H1 (cell line): ENCODE results near the gene TNFRSF13B. TPM values are rescaled to one million over a fixed set of nuclear protein-coding genes. Genes with fewer than 3 reads are reported as not detected.
"Not testable (repeated sequence)": the region's sequence is repeated elsewhere in the genome, so short reads cannot be mapped to it uniquely, and the experiment has no call there.

Experiments
- CTCF ChIA-PET: fragments of 300-600 bp; sonication (Branson Sonifier 250); formaldehyde crosslinking; loops from one replicate; lab custom pipeline; 2021; ENCODE audit not compliant: partially characterized antibody; lab: Charles Lee
- POLR2A ChIA-PET: fragments of 300-600 bp; sonication (Branson Sonifier 250); formaldehyde crosslinking; loops from one replicate; lab custom pipeline; 2021; ENCODE audit warnings: inconsistent platforms; ENCODE audit not compliant: partially characterized antibody; lab: Charles Lee
- DNase-seq, 2 experiments: peaks; one replicate each; pipeline versions ENCODE4 v3.0.0 to v3.0.0-alpha.2; 2010 to 2022; ENCODE audit warnings: low spot score in 2 of 2, low read depth in 1 of 2, mixed read lengths in 1 of 2
- FAIRE-seq: peaks from 2 replicates; lab custom pipeline; 2011; peaks lifted over from hg19 to GRCh38; lab: Jason Lieb, UNC
- H2AFZ ChIP-seq: 2 replicates; pipeline ENCODE4 v1.8.1; 2012; ENCODE audit warnings: low read length, inconsistent platforms
- H2AK5ac ChIP-seq: 2 replicates; pipeline ENCODE4 v1.6.1; 2013; ENCODE audit warnings: low read depth, low read length
- H2BK120ac ChIP-seq: replicated peaks from 2 replicates; pipeline ENCODE3; 2013; ENCODE audit warnings: low read depth, low read length, inconsistent platforms
- H2BK12ac ChIP-seq: 2 replicates; pipeline ENCODE4 v1.6.1; 2013; ENCODE audit warnings: low read depth, low read length
- H2BK15ac ChIP-seq: 2 replicates; pipeline ENCODE4 v1.6.1; 2013; ENCODE audit warnings: low read length
- H2BK20ac ChIP-seq: 2 replicates; pipeline ENCODE4 v1.6.1; 2013; ENCODE audit warnings: low read length
- H2BK5ac ChIP-seq: 2 replicates; pipeline ENCODE4 v1.6.1; 2013; ENCODE audit warnings: low read depth, low read length
- H3K14ac ChIP-seq: 2 replicates; pipeline ENCODE4 v1.6.1; 2013; ENCODE audit warnings: inconsistent platforms; ENCODE audit not compliant: insufficient read length
- H3K18ac ChIP-seq: 2 replicates; pipeline ENCODE4 v1.6.1; 2013; ENCODE audit warnings: low read length; ENCODE audit errors: extremely low read depth
- H3K23ac ChIP-seq: 2 replicates; pipeline ENCODE4 v1.6.1; 2013; ENCODE audit warnings: inconsistent platforms; ENCODE audit not compliant: insufficient read length
- H3K23me2 ChIP-seq: 2 replicates; pipeline ENCODE4 v1.6.1; 2013; ENCODE audit warnings: low read depth, low read length
- H3K27ac ChIP-seq: 2 replicates; pipeline ENCODE4 v1.6.1; 2011; ENCODE audit warnings: low read depth, low read length, inconsistent platforms
- H3K27me3 ChIP-seq, 4 experiments: replicated peaks in 1 of 4; 1 replicate in 1 of 4; 2 replicates in 3 of 4; pipeline versions ENCODE4 v1.6.1 to v1.8.1; 2011 to 2013; ENCODE audit warnings: low read length in 3 of 4, mild to moderate bottlenecking in 3 of 4, inconsistent platforms in 2 of 4, mixed read lengths in 2 of 4, moderate library complexity in 1 of 4; ENCODE audit not compliant: control insufficient read depth in 3 of 4, insufficient read depth in 3 of 4; ENCODE audit errors: extremely low read depth in 1 of 4
- H3K36me3 ChIP-seq, 4 experiments: 2 replicates each; pipeline versions ENCODE4 v1.6.1 to v1.8.1; 2011 to 2013; ENCODE audit warnings: mild to moderate bottlenecking in 4 of 4, low read length in 3 of 4, moderate library complexity in 2 of 4, control low read depth in 1 of 4, inconsistent platforms in 1 of 4; ENCODE audit not compliant: insufficient read depth in 4 of 4, control insufficient read depth in 2 of 4
- H3K4ac ChIP-seq: replicated peaks from 2 replicates; pipeline ENCODE3; 2013; ENCODE audit warnings: low read length, low read depth, mixed read lengths, inconsistent platforms; ENCODE audit not compliant: insufficient read length
- H3K4me1 ChIP-seq, 4 experiments: replicated peaks in 1 of 4; 1 replicate in 1 of 4; 2 replicates in 3 of 4; pipeline versions ENCODE4 v1.6.1 to v1.8.1; 2011 to 2013; ENCODE audit warnings: low read length in 3 of 4, inconsistent platforms in 2 of 4, mixed read lengths in 1 of 4; ENCODE audit not compliant: insufficient read depth in 4 of 4, control insufficient read depth in 3 of 4
- H3K4me2 ChIP-seq, 2 experiments: 2 replicates each; pipeline versions ENCODE4 v1.6.1 to v1.8.1; 2011 to 2013; ENCODE audit warnings: low read depth in 2 of 2, low read length in 2 of 2, control low read depth in 1 of 2, inconsistent platforms in 1 of 2, mild to moderate bottlenecking in 1 of 2; ENCODE audit not compliant: insufficient read depth in 1 of 2
- H3K4me3 ChIP-seq, 4 experiments: fragments of 200-600, 300-600 bp in 1 of 4; sonication (generic), shearing (Covaris generic), sonication (Bioruptor Twin) in 1 of 4; 2 replicates each; pipeline versions ENCODE4 v1.5.1 to v1.8.1; 2011 to 2016; ENCODE audit warnings: low read length in 4 of 4, low read depth in 3 of 4, control low read depth in 2 of 4, inconsistent platforms in 2 of 4, mild to moderate bottlenecking in 2 of 4, mixed read lengths in 1 of 4, moderate library complexity in 1 of 4; ENCODE audit not compliant: insufficient read depth in 2 of 4; ENCODE audit errors: extremely low read depth in 1 of 4
- H3K56ac ChIP-seq: replicated peaks from 2 replicates; pipeline ENCODE3; 2013; ENCODE audit warnings: low read depth, mild to moderate bottlenecking, mixed read lengths, low read length, inconsistent platforms; ENCODE audit not compliant: insufficient read length
- H3K79me1 ChIP-seq: 2 replicates; pipeline ENCODE4 v1.6.1; 2013; ENCODE audit warnings: low read depth, low read length, control low read depth
- H3K79me2 ChIP-seq, 2 experiments: 2 replicates each; pipeline versions ENCODE4 v1.6.1 to v1.8.1; 2012 to 2013; ENCODE audit warnings: low read length in 2 of 2, mild to moderate bottlenecking in 2 of 2, inconsistent platforms in 1 of 2; ENCODE audit not compliant: insufficient read depth in 2 of 2, control insufficient read depth in 1 of 2
- H3K9ac ChIP-seq, 4 experiments: replicated peaks in 1 of 4; 1 replicate in 1 of 4; 2 replicates in 3 of 4; pipeline versions ENCODE4 v1.6.1 to v1.8.1; 2011 to 2013; ENCODE audit warnings: low read depth in 3 of 4, low read length in 3 of 4, control low read depth in 2 of 4, mild to moderate bottlenecking in 2 of 4, moderate library complexity in 2 of 4, inconsistent platforms in 1 of 4; ENCODE audit errors: extremely low read depth in 1 of 4
- H3K9me3 ChIP-seq, 2 experiments: 2 replicates each; pipeline versions ENCODE4 v1.6.1 to v1.8.1; 2012 to 2013; ENCODE audit warnings: mild to moderate bottlenecking in 2 of 2, moderate library complexity in 2 of 2, control low read depth in 1 of 2, inconsistent platforms in 1 of 2, low read depth in 1 of 2, low read length in 1 of 2, mixed read lengths in 1 of 2; ENCODE audit not compliant: insufficient read depth in 2 of 2
- H4K20me1 ChIP-seq, 2 experiments: replicated peaks in 1 of 2; 2 replicates each; pipeline versions ENCODE3 to v1.8.1; 2011 to 2013; ENCODE audit warnings: inconsistent platforms in 2 of 2, low read length in 2 of 2, mild to moderate bottlenecking in 1 of 2; ENCODE audit not compliant: insufficient read depth in 2 of 2, control insufficient read depth in 1 of 2
- H4K5ac ChIP-seq: 2 replicates; pipeline ENCODE4 v1.6.1; 2013; ENCODE audit warnings: low read length, low read depth, mixed read lengths, inconsistent platforms; ENCODE audit not compliant: insufficient read length
- H4K8ac ChIP-seq: 2 replicates; pipeline ENCODE4 v1.8.0; 2013; ENCODE audit warnings: mild to moderate bottlenecking, moderate library complexity, low read length, inconsistent platforms; ENCODE audit not compliant: insufficient read depth; ENCODE audit errors: extremely low read depth
- H4K91ac ChIP-seq: replicated peaks from 2 replicates; pipeline ENCODE3; 2013; ENCODE audit warnings: low read length, mixed read lengths, inconsistent platforms; ENCODE audit not compliant: insufficient read length
- WGBS, 2 experiments: shearing (Covaris generic) in 1 of 2; methylation state at CpG; one replicate each; pipeline versions ENCODE4 v1.1.6 to v1.1.7; 2013 to 2015; ENCODE audit warnings: low lambda C conversion rate in 2 of 2, mixed read lengths in 2 of 2, inconsistent platforms in 1 of 2, low coverage in 1 of 2, missing lambda C conversion rate in 1 of 2; ENCODE audit not compliant: insufficient replicate concordance in 2 of 2, insufficient coverage in 1 of 2, insufficient read length in 1 of 2; ENCODE audit errors: extremely low coverage in 1 of 2, missing lambda C conversion rate in 1 of 2; 5-methylcytosine and 5-hydroxymethylcytosine counted together
- polyA plus RNA-seq, 7 experiments: library from polyadenylated mRNA; depleted of rRNA in 3 of 7; stranded (reverse) in 5 of 7; unstranded in 2 of 7; fragments of >200 nt in 5 of 7; fragments of 200-250 nt in 2 of 7; gene quantifications; 1 replicate in 5 of 7; 2 replicates in 1 of 7; 4 replicates in 1 of 7; pipeline versions ENCODE4 v1.2.1 to v1.2.3, GENCODE V29; 2011 to 2013; ENCODE audit warnings: missing spikeins in 2 of 7, mixed read lengths in 2 of 7
- total RNA-seq: library from RNA; stranded (reverse); fragmentation: NEBNext Ultra II Directional; extraction: Animal tissue kit (Norgen Biotek cat#: 25700); gene quantifications from 2 replicates; pipeline ENCODE4 v1.2.1, GENCODE V29; 2021

The TNFRSF13B gene
- total and polyA plus RNA-seq, 2 of the 8 experiments (the other 6 are each of a cell fraction or from before 2014, with no cell fraction given) = not detected

- DNase-seq, H3K9ac ChIP-seq, H3K36me3 ChIP-seq, H3K4ac ChIP-seq, H3K79me2 ChIP-seq, H3K27ac ChIP-seq, H4K5ac ChIP-seq, H3K79me1 ChIP-seq, H3K4me2 ChIP-seq, H2AK5ac ChIP-seq, H3K4me3 ChIP-seq, POLR2A ChIA-PET, H3K23ac ChIP-seq, H3K27me3 ChIP-seq, H2BK120ac ChIP-seq, H3K18ac ChIP-seq, H3K56ac ChIP-seq, H4K8ac ChIP-seq, H3K4me1 ChIP-seq, FAIRE-seq, H4K91ac ChIP-seq, H4K20me1 ChIP-seq, H2BK5ac ChIP-seq, H2BK12ac ChIP-seq, H3K9me3 ChIP-seq, H3K14ac ChIP-seq, H2BK15ac ChIP-seq, H2BK20ac ChIP-seq, H3K23me2 ChIP-seq, H2AFZ ChIP-seq: not testable (repeated sequence)
- CTCF ChIA-PET = interaction anchor here (0.6 to 2.6 kb wide), 9 partner anchors 9 to 353 kb away, joined by 3 to 14 read pairs (median 4); no protein-coding TSS in a partner anchor
- 90% methylated on average over 8 of the region's 8 CpGs; no CpG with 5 or more reads in 1 of the 2 experiments for WGBS, 2 experiments
Measured at GRCh38 chr17:17016199-17017197, 44.6 kb upstream of the TNFRSF13B start.
